Left ventricle myocardium inferior (tissue), 1 donor: ENCODE results near the gene SEMA3C. TPM values are rescaled to one million over a fixed set of nuclear protein-coding genes. Genes with fewer than 3 reads are reported as not detected.
A peak's percentile ranks its signal among the peaks of the same experiment; 100 is the strongest.

Experiments used
- DNase-seq: peaks from one replicate; pipeline ENCODE4 v3.0.0-alpha.2; 2020
- H3K27ac ChIP-seq: fragments of 200-600 bp; replicated peaks from 2 replicates; pipeline ENCODE4 v1.8.0; 2021
- H3K27me3 ChIP-seq: fragments of 200-600 bp; 2 replicates; pipeline ENCODE4 v1.8.0; 2021; ENCODE audit warnings: low read depth
- H3K36me3 ChIP-seq: fragments of 200-600 bp; 2 replicates; pipeline ENCODE4 v1.8.0; 2021
- H3K4me1 ChIP-seq: fragments of 200-600 bp; 2 replicates; pipeline ENCODE4 v1.8.0; 2021
- H3K4me3 ChIP-seq: fragments of 200-600 bp; 2 replicates; pipeline ENCODE4 v1.8.0; 2021; ENCODE audit warnings: mild to moderate bottlenecking, moderate library complexity
- H3K9me3 ChIP-seq: fragments of 200-600 bp; replicated peaks from 2 replicates; pipeline ENCODE4 v1.8.0; 2021
- CTCF ChIP-seq: fragments of 200-600 bp; IDR thresholded peaks from 2 replicates; pipeline ENCODE4 v1.8.0; 2021; ENCODE audit warnings: antibody characterized with exemption, mild to moderate bottlenecking, borderline replicate concordance
- intact Hi-C: fragments of 100-400 bp; cut with micrococcal nuclease; formaldehyde crosslinking; loops from one replicate; pipeline ENCODE4 v1.11.0; 2022
- total RNA-seq: library from RNA; stranded (reverse); fragmentation: NEBNext Ultra II Directional; extraction: Animal tissue kit (Norgen Biotek cat#: 25700); gene quantifications from one replicate; pipeline ENCODE4 v1.2.1, GENCODE V29; 2021
- donor health status: DM: no; HTN: yes; CAD: no; lungs with severe emphysema.

SEMA3C gene
- total RNA-seq, 1 donor from 2014 or later = 66.5 TPM

DNA sequence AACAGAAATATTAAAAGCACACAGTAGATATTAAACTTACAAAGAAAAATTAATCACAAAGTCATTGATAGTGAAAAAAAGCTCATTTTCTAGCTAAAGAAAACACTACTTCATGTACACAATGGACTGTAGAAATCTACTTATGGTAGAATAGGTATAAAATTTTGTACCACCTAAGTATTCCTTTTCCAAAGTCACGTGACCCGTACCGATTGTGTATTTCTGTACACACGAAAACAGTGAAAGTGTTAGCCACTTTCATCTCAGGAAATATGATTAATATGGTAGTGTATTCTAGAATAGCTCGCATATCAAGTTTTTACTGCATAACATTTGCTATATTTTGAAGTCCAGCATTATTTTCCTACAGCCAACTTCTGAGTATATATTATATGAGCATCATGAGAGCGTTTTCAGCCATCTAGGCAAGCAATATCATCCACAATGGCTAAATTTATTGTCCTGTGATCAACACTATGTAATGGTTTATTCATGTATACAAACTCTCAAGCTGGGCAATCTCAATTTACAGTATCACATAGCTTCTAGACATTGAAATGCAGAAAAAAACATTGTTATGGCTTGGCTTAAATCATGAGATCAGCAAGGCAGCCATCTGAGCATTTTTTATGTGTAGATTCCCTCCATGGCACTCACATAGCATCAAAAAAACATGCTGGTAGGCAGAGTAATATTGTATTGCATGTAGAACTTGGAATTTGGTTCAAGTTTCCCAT, 165.7 kb downstream of the SEMA3C start:
- no peaks in the 10 kb centered on the region for H3K9me3 ChIP-seq
- no peak overlapping the region for H3K27ac ChIP-seq
- H3K4me3 ChIP-seq = no peak overlapping the region
- no peak for DNase-seq
- peaks cover 9% of the 10 kb centered on the region for H3K36me3 ChIP-seq
- TF ChIP-seq CTCF = no peak
- H3K4me1 ChIP-seq = no peaks in the 10 kb centered on the region
- H3K27me3 ChIP-seq = no peaks in the 10 kb centered on the region
- intact Hi-C loops = no loop called here

DNA sequence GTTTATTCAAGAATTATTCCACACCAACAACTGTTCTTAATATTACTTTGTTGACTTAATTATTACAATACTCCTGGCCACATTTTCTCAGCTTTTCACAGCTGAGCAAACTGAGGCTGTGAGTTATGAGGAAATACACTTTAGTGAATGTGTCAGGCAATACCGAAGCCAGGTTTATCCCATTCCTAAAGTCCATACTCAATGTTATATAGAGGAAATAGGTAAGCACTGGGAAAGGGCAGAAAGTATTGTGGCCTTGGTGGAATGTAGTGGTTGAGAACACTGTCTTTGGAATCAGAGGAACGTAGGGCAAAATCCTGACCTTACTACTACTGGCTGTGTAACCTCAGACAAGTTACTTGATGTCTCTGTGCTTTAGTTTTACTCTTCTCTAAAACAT, 169.6 kb downstream of the SEMA3C start:
- intact Hi-C loops = no loop called here
- peak overlapping the region; percentile 13 for H3K27ac ChIP-seq
- no peaks in the 10 kb centered on the region for H3K9me3 ChIP-seq

GRCh38 chr7:80748363-80749042, 170.3 kb downstream of the SEMA3C start:
- Histone ChIP-seq H3K9me3 (no peaks in the 10 kb centered on the region), H3K27me3 (no peaks in the 10 kb centered on the region), H3K4me3 (no peak overlapping the region), H3K27ac (peak overlapping the region; percentile 13), H3K4me1 (no peaks in the 10 kb centered on the region), H3K36me3 (peaks cover 9% of the 10 kb centered on the region)
- intact Hi-C loops = no loop called here
- TF ChIP-seq CTCF = no peak
- no peak for DNase-seq

More for the DNA sequence above, 169.6 kb downstream of the SEMA3C start:
- Histone ChIP-seq H3K4me3 (no peak overlapping the region), H3K27me3 (no peaks in the 10 kb centered on the region), H3K4me1 (no peaks in the 10 kb centered on the region), H3K36me3 (peaks cover 9% of the 10 kb centered on the region)
- no peak for DNase-seq
- TF ChIP-seq CTCF = no peak

- H3K27ac ChIP-seq = no peak overlapping the region
- no peak for TF ChIP-seq CTCF
- no peaks in the 10 kb centered on the region for H3K9me3 ChIP-seq
- no peak overlapping the region for H3K4me3 ChIP-seq
- no peaks in the 10 kb centered on the region for H3K4me1 ChIP-seq
- DNase-seq = no peak
- intact Hi-C loops = no loop called here
- H3K27me3 ChIP-seq = no peaks in the 10 kb centered on the region
- peaks cover 5% of the 10 kb centered on the region for H3K36me3 ChIP-seq
Observed at GRCh38 chr7:80740778-80741545, 177.9 kb downstream of the SEMA3C start.

- no peaks in the 10 kb centered on the region for H3K9me3 ChIP-seq
- no peak for TF ChIP-seq CTCF
- H3K36me3 ChIP-seq = no peaks in the 10 kb centered on the region
- H3K4me1 ChIP-seq = no peaks in the 10 kb centered on the region
- intact Hi-C loops = no loop called here
- no peaks in the 10 kb centered on the region for H3K27me3 ChIP-seq
- no peak for DNase-seq
- H3K27ac ChIP-seq = no peak overlapping the region
- no peak overlapping the region for H3K4me3 ChIP-seq
Observed at GRCh38 chr7:80736371-80737125, 182.3 kb downstream of the SEMA3C start.
